Stimulated activated CD8-positive, alpha-beta memory T cell treated with anti-CD3 and anti-CD28 coated beads, Interleukin-4, amount 100 ng/mL, for 24 hours (primary cell): Measurements from ENCODE around the gene P2RY6.

Experiments used
- DNase-seq: peaks from one replicate; pipeline ENCODE4 v3.0.0-alpha.2; 2020; ENCODE audit warnings: low read depth

P2RY6 gene

DNA sequence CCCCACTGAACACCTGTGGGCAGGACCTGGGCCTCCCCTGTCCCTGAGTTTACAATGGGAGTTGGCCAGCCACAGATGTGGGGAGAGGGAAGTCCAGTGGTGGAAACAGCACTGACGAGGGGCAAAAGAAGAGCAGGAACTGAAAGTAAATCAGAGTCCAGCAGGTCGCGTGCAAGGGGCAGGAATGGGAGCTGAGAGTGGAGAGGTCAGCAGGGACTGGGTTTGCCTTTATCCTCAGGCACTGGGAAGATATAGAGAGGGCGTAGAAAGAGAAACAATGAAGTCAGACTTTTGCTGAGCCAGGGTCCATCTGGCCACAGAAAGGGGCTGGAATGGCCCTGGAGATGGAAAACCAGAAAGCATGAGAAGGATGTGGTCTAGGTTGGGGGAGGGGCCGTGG is 8.5 kb downstream of the P2RY6 start:
- DNase-seq = no peak

DNA sequence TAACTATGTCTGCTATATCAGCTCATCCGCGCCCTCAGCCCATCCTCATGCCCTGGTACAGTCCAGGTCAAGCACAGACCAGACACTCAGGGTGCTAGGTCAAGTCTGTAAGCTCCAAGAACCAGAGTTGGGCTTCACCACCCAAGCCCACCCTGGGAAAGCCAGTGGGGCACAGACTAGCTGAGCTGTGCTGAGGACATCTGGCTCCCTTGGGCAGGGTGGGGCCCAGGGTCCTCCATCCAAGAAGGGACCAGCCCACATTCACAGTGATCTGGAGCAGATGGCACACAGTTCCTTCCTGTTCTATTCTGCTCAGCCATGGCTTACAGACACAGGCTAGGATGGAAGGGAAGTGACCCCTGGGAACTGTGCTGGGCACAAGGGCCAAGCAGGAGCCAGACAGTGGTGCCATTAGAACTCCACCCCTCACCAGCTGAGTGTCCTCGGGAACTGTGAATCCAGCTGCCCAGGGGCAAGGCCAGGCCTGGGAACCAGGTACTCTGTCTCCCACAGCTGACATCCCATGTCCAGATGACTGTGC is 9.1 kb downstream of the P2RY6 start:
- no peak for DNase-seq

DNA sequence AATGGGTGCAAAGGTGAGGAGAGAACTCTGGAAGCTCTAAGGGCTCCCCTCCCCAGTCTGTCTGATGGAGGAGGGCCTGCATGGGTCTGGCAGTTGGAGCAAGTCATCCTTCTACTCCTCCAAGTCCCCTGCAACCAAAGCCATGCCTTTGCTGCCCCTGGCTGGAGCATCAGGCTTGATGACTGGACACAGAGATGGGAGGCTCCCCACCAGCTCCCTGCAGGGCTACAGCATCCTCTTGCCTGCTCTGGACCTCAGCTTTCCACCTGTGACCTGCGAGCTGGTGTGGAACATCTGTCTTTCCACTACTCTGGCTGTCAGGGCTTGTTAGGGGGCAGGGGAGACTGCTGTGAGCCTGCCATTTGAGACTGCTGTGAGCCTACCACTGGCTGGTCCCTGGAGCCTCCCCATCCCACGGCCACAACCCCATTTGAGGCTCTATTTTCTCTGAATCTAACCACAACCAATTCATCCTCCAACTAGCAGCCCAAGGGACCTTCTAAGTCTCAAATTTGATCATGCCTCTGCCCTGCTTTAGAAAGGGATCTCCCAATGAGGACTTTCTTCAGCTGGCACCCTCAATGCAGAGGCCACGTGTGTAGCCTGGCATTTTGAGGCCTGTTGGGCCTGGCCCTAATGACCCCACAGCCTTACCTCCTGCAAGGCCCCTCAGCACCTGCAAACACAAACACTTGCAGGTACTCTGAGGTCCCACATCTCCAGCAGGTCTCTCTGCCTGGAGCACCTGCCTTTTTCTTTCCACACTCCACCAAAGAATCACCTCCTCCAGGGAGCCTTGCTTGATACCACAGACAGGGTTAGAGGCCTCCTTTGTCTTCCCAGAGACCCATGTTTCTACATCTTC is 9.9 kb downstream of the P2RY6 start:
- DNase-seq = no peak

DNA sequence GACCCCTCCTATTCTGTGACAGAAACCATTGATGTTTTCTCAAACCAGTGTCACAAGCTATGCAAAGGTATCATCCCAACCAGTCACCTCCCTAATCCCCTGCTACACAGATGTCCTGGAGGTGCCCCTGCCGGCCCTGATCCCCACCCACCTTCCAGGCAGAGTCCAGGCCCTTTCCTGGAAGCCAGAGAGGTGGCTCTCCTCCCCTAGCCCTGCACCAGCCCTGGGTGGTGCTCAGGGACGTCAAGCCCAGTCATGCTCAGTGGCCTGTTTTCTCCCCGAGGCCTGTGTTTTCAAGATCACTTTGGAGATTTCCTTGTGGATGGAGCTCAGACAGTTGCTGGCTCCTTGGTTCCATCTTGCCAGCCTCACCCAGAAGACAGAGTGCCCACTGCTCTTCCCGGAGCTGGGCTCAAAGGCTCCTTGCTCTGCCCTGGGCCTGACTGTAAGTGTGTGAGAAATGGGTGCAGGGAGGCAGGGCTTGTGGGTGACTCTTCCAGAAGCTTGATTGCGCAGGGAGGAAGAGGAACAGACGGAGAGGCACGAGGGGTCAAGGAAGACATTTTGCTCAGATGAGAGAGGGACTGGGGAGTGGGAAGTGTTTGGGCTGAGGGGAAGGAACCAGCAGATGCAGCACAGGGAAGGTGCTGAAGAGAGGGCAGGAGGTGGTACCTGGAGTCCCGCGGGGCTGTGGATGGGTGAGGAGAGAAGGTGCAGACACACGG is 11.3 kb downstream of the P2RY6 start:
- DNase-seq = no peak

DNA sequence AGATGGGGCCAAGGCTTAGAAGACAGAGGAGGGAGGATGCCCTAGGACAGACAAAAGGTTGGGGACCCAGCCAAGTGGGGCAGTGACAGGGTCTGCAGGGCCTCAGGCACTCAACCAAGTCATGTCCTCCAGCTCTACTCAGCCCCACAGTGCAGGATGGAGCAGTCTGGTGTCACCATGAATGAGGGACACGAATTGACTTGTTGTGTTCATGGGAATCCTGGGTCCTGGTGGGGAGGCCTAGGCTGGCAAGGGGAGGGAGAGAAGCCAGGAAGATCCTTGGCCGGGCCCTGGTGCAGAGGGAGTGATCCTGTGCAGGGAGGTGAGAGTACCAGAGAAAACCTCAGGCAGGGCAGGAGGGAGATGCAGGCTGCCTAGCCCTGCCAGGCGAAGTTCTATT is 12.0 kb downstream of the P2RY6 start:
- DNase-seq = no peak

DNA sequence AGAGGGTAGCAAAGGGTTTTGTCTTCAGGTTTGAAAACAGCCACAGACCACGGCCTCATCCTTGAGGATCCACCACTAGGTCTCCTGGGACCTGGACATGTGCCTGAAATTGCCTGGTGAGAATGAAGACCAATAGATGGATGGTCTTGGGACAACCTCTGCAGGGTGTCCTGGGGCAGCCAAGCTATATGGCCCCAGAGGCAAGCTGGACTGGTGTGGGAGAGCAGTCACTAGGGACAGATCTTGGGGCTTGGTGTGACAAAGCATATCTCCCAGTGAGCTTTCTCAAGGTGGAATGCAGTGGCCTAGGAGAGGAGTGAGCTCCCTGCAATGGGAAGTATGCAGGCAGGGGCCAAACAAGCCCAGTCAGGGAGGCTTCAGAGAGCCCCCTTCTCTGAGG is 13.6 kb downstream of the P2RY6 start:
- DNase-seq = no peak

DNA sequence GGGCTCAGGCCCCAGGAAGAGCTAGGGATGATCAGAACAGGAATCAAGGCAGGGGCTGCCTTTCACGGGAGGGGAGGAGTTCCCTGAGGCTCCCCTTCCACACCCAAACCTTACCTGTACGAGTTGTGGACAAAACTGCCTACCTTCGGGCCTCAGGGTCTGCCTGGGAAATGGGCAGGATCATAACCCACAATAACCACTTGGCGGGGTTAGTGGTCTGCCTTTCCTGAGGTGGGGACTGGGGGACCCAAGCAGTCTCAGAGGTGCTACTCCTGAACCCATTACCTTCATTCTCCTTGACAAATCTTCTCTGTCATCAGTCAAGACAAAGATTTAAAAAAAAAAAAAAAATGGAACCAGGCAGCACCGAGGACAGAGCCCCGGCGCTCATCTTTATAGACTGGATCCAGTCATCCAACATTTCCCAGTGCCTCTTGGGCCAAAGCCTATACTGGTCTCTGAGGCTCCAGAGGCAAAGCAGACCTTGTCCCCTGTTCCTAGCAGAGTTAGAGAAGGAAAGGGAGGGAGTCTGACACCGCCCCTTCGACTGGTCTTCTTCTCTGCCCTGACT is 14.2 kb downstream of the P2RY6 start:
- DNase-seq = no peak

DNA sequence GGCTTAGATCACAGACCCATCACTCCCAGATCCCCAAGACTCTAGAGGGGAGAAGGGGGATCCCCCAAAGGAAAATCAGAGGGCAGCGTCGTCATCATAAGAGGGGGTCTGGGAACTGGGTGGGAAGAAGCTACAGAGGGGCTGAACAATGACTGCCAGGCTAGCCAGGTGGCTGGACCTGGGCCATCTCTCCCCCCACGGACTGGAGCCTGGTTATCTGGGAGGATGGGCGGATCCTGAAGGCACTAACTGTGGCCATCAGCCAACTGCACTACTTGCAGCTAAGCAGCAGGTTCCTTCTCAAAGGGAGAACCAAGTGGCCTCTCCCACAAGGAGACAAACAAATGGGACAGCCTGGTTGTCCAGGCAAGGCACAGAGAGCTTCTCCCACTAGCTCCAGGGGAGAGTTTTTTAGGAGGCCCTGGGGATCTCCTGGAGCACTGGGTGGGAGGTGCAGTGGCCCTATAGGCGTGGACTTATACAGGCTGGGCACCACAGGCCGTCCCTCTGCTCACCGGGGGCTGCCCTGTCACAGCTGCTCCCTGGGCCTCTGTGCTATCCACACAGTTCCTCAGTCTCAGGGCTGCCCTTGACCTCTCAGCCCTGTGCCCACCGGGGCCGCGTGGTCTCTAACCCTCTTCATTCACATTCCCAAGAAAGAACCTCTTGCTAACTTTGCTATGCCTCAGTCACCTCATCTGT is 15.4 kb downstream of the P2RY6 start:
- no peak for DNase-seq

DNA sequence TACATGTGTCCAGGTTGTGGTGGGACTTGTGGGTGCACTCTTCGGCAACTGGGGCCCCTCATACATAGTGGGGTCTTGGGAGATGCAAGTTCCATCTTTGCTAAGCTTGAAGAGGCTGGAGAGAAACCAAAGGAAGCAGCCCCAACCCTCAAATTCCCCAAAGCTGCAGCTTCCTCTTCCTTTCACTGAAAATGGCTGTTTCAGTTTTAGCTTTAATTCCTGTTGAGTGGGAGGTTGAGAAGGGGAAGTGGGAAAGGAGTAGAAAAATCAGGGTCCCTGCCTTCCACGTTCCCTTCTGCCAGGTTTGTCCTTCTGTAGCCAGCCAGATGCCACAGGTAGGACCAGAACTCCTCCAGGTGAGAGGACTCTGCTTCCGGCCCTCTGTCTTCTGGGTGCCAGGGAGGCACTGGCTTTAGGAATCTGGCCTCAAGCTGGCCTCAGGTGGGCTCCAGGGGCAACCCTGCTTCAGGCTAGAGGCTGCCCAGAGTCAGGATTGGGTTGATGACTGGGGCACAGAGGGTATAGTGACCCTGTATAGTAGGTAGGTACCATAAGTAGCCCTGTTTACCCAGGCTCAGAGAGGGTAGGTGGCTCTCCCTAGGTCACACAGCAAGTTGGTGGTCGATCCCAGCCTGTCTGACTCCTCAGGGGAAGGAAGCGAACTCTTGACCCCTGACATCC is 16.2 kb downstream of the P2RY6 start:
- no peak for DNase-seq

DNA sequence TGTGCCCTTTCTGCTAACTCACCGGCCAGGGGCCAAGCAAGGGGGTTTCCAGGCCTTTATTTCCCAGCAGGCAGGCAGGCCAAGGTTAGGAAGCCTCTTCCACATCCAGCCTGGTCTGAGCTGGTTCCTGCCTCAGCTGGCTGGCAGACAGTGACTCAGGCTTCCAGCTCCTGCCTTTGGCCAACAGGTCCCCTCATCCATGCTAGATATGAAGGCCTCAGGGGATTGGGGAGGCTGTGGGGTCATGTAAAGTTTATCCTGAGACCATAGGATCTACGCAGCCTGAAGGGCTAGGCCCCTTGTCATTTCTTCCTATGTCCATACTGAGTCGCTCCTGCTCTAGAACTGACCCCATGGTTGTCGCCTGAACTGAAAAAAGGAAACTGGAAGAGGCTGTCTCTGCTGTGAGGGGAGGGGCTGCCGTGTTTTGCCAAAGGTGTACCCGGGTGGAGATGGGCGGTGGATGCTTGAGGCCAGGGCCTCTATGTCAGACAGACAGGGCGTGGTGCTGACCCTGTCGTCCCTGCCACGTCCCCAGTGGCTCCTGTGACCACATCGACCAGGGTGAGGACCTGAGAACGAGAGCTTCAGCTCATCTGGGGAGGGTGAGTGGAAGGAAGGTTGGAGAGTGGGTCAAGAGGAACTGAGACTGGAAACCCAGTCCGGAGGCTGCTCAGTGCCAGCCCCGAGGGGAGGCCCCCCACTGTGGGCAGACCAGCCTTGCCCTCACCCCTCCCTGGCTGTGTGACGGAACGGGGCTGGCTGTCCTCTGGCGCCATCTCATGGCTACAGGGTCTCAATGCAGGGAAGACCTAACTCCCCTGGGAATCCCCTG is 17.0 kb downstream of the P2RY6 start:
- DNase-seq = peak; percentile 43

DNA sequence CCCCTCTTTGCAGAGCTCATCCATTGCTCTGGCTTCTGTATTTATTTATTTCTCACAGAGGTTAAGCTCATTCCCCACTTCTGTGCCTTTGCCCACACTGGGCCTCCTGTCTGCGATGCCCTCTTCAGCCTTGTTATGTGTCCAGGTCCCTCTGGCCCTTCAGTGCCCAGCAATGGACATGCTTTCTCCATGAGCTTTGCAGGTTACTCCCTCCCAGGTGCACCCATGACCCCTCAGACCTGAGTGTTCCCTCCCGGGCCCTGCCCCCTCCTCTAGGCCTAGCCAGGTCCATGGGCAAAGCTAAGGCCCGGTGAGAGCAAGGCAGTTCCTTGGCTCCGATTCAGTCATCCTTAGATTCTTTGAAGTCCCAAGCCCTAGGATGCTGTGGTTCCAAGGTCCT is 18.4 kb downstream of the P2RY6 start:
- no peak for DNase-seq

DNA sequence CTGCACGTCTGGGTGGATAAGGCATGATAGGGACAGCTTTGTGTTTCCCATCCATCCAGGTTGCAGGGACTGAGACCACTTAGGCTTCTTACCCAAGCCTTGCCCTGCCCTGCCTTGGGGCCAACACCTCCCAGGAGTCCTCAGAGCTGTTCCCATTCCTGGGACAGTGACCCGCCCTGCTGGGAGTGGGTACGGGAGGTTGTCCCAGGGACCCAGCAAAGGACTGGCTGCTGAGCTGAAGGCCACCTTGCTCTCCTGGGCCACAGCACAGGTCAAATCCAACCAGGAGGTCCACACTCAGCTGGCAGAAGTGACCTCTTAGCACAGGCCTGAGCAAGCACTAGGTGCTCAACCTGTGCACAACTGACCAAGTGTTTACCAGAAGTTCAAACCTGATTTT is 19.1 kb downstream of the P2RY6 start:
- DNase-seq = no peak

DNA sequence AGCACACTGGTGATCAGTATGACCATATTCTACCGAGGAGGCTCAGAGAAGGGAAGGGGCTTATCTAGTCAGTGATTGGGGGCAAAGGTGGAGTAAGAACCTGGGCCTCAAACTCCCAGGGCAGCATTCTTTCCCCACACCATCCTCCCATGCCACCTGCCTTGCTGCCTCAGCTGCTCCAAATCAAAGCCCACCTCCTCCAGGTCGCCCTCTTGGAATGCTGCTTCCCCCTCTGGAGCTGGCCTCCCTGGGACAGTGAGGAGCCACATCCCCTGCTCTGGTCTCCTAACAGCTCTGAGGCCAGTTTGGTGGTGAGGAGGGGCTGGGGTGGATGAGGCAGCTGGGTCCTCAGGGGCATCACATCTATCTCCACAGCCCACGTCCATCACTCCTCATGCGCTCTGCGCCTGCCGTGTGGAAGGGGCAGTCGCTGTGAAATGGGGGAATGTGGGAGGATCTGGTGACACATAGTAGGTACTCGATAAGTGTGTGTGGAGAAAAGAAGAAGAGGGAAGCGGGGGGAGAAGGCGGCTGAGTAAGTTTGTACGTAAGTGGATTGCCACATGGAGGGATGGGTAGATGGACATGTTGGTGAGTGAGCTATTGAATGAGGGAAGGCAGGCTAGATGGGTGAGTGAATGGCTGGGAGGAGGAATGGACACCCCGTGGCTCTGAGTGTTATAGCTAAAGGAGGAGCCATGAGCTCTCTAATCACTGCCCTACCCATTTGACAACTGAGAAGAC is 19.8 kb downstream of the P2RY6 start:
- DNase-seq = no peak

DNA sequence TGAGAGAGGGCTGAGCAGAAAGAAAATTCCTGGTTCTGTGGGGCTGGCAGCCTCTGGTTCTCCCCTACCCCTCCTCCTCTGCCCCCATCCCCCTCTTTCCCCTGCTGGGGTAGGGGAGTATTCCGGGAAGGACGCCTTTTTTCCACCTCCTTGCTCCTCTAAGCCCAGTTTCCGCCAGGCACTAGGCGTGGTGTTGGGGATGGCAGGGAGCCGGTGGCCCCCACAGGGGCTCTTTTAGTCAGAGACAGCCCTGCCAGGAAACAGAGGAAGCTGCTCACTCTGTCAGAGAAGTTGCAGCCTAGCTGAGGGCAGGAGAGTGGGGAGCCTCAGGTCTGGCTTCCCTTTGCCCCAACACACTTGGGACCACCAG is 20.4 kb downstream of the P2RY6 start:
- DNase-seq = no peak

DNA sequence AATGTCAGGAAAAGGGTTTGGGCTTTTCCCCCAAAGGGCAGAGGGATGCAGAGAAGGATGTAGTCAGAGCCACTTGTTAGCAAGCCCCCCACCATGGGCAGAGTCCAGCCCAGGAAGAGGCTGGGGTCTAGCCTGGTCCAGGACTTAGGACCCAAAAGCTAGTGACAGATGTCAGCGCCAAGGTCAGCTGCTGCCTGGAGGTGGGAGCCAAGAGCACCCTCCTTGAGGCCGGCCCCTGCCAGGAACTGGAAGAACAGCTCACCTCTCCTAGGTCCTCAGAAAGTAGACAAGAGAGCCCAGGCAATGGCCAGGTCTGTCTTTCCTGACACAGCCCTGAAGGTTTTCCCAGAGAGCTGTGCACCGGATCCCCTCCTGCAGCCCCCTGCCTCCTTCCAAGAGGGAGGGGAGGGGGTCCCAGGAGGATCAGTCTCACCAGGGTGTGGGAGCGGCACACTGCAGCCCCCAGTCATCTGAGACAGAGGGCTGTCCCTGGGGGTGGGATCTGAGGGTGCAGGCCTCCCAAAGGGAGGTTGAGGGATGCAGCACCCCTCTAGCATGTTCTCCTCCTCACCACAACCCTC is 21.3 kb downstream of the P2RY6 start:
- DNase-seq = no peak

DNA sequence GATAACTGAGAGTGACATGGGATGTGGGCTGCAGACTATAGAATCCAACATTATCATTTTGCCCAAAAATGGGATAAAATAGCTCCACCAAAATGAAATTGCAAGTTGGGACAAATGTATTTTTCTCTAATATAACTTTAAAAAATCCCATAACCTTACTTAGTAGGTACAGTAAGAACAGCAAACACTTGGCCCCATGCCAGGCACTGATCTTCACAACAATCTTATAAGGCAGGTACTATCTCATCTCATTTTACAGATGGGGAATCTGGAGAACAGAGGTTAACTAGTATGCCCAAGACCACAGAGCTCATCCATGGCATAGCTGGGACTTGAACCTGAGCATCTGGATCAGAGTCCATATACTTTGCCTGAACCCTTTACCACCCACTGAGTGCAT is 22.5 kb downstream of the P2RY6 start:
- no peak for DNase-seq

DNA sequence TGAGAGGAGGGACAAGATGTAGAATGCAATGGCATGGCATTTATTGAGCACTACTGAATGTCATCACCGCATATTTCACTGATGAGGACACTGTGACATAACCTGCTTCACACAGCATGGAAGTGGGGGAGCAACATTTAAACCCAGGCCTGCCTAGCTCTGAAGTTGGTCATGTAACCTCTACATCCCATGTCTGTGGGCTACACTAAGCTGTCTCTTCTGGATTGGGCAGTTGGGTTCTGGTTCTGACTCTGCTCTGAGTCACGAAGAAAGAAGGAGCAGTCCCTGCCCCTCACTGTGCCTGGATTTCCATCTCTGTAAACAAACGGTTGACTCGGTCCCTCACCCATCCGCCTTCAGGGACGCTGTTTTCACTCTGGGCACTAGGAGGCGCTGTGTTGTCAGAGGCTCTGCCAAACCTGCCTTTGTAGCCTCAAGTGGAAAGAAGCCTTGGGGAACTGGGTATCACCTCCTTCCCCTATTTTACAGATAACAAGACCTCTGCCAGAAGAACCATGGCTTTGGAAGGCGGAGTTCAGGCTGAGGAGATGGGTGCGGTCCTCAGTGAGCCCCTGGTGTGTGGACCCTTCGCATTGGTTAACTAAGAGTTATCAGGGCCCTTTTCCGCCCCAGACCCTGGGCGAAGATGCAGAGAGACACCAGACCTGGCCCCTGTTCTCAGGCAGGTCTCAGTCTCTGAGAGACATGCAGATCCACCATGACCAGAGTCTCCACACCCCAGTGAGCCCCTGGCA is 23.3 kb downstream of the P2RY6 start:
- DNase-seq = peak; percentile 62

DNA sequence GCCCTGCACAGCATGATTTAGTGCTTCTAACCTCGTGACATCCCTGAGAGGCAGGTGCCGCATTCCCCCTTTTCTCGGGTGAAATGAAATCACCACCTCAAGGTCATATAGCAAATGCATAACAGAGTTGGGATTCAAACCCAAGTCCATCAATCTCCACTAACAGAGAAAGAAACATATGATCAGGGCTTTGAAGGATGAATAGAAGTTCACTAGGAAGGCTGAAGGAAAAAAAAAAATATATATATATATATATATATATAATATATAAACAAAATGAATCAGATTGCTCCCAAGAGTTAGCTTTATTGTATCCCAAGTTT is 23.8 kb downstream of the P2RY6 start:
- no peak for DNase-seq
